HepG2 (cell line): ENCODE measurements around the gene ZNRF3. TPM values are rescaled to one million over a fixed set of nuclear protein-coding genes. Genes with fewer than 3 reads are reported as not detected.

Source experiments
- AHDC1 ChIP-seq: sonication (generic); formaldehyde crosslinking; IDR thresholded peaks from 2 replicates; pipeline ENCODE4 v1.5.1; 2020; ENCODE audit warnings: mild to moderate bottlenecking, missing genetic modification reagents, borderline replicate concordance
- CREB3 ChIP-seq: sonication (generic); formaldehyde crosslinking; IDR thresholded peaks from 2 replicates; pipeline ENCODE4 v1.5.0; 2020; ENCODE audit warnings: missing genetic modification reagents
- FOXA3 ChIP-seq: IDR thresholded peaks from 2 replicates; pipeline ENCODE4 v1.6.1; 2016; ENCODE audit warnings: missing genetic modification reagents, missing compliant biosample characterization
- FOXP4 ChIP-seq: sonication (generic); formaldehyde crosslinking; IDR thresholded peaks from 2 replicates; pipeline ENCODE4 v1.4.0; 2020; ENCODE audit warnings: missing genetic modification reagents
- HOMEZ ChIP-seq: IDR thresholded peaks from 2 replicates; pipeline ENCODE4 v1.6.1; 2016; ENCODE audit warnings: low read depth
- NR2F2 ChIP-seq: IDR thresholded peaks from 2 replicates; pipeline ENCODE4 v1.6.1; 2012; ENCODE audit warnings: low read depth, inconsistent platforms, borderline replicate concordance
- RAD51 ChIP-seq: fragments of 450-650 bp; IDR thresholded peaks from 2 replicates; pipeline ENCODE4 v1.6.1; 2016; ENCODE audit warnings: borderline replicate concordance
- ZBTB10 ChIP-seq: sonication (generic); formaldehyde crosslinking; IDR thresholded peaks from 2 replicates; pipeline ENCODE4 v1.4.0; 2020; ENCODE audit warnings: missing genetic modification reagents, borderline replicate concordance
- ZNF234 ChIP-seq: sonication (generic); formaldehyde crosslinking; conservative IDR thresholded peaks from 2 replicates; pipeline ENCODE4 v1.5.1; 2020; ENCODE audit warnings: mild to moderate bottlenecking, missing genetic modification reagents
- ZNF513 ChIP-seq: sonication (generic); formaldehyde crosslinking; conservative IDR thresholded peaks from 2 replicates; pipeline ENCODE4 v1.5.0; 2020; ENCODE audit warnings: missing genetic modification reagents
- ZNF816 ChIP-seq: sonication (generic); formaldehyde crosslinking; IDR thresholded peaks from 2 replicates; pipeline ENCODE4 v1.8.0; 2022; ENCODE audit warnings: missing genetic modification reagents, mild to moderate bottlenecking, borderline replicate concordance
- polyA plus RNA-seq, 8 experiments: library from polyadenylated mRNA; depleted of rRNA in 3 of 8; stranded (reverse) in 7 of 8; unstranded in 1 of 8; fragments of >200 nt; fragmentation: Illumina TruSeq in 4 of 8; extraction: Trizol in 4 of 8; gene quantifications; 2 replicates each; pipeline versions ENCODE4 v1.2.1 to v1.2.3, GENCODE V29; 2011 to 2016; ENCODE audit warnings: low read depth in 4 of 8, missing spikeins in 1 of 8, mixed read lengths in 1 of 8; ENCODE audit not compliant: insufficient read depth in 1 of 8
- total RNA-seq, 5 experiments: library from RNA; depleted of rRNA; stranded (reverse); fragments of >200 nt; fragmentation: Illumina TruSeq; extraction: Trizol; gene quantifications; 2 replicates each; pipeline ENCODE4 v1.2.3, GENCODE V29; 2016; ENCODE audit warnings: low read depth in 1 of 5

Gene ZNRF3
- total and polyA plus RNA-seq, 2 of the 13 experiments (the other 11 are each of a cell fraction or from before 2014, with no cell fraction given) = 20.3 to 36.7 TPM

GRCh38 chr22:29030618-29031226 is 147.3 kb downstream of the ZNRF3 start (continued):
- TF ChIP-seq ZBTB10 (CRISPR knock-in tag) (peak; percentile 68; the same call in 1 of the 2 replicates), FOXP4 (CRISPR knock-in tag) (peak; percentile 94), CREB3 (CRISPR knock-in tag) (no peak), AHDC1 (CRISPR knock-in tag) (peak; percentile 84), ZNF513 (CRISPR knock-in tag) (no peak), ZNF816 (peak; percentile 81; the same call in 1 of the 2 replicates), ZNF234 (CRISPR knock-in tag) (no peak), RAD51 (no peak), NR2F2 (peak; percentile 82), HOMEZ (CRISPR knock-in tag) (peak; percentile 43; the same call in 1 of the 2 replicates), FOXA3 (CRISPR knock-in tag) (peak; percentile 75)
